ENCODE data around the gene NUDT6. TPM values are rescaled to one million over a fixed set of nuclear protein-coding genes. Genes with fewer than 3 reads are reported as not detected.

Gene NUDT6, protein sequence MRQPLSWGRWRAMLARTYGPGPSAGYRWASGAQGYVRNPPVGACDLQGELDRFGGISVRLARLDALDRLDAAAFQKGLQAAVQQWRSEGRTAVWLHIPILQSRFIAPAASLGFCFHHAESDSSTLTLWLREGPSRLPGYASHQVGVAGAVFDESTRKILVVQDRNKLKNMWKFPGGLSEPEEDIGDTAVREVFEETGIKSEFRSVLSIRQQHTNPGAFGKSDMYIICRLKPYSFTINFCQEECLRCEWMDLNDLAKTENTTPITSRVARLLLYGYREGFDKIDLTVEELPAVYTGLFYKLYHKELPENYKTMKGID
- 7.0 and 8.9 TPM in 2 replicates for total RNA-seq

GRCh38 chr4:122921971-122922876 is at the start of gene NUDT6:
TSS of gene NUDT6 (minus strand) at chr4:122922597. CDS start at chr4:122922572, 25 bp downstream.

Other genes starting within 250 kb of the NUDT6 start
- 4.4 and 4.9 TPM in 2 replicates for gene BBS12, start 189.9 kb downstream of the NUDT6 start, total RNA-seq
- 6.8 and 19.1 TPM in 2 replicates for gene FGF2, start 95.8 kb downstream of the NUDT6 start, total RNA-seq

All from nasal cavity respiratory epithelium epithelial cell of viscerocranial mucosa (primary cell).